ENCODE results near the gene CHST11.

Gene CHST11

GRCh38 chr12:104460973-104461698 lies 4.4 kb downstream of the CHST11 start:
- DNase-seq, result peak; percentile 76
- Histone ChIP-seq H3K4me3 (ENCODE audit: low read depth in 1 of 2, low read length in 2 of 2) (peak overlapping the region; percentile 78 to 99; a peak in 3 of 4 replicates), H3K79me2 (ENCODE audit: insufficient read depth, low read length) (peaks cover 98% of the 10 kb centered on the region), H3K27ac (ENCODE audit: low read length) (peak overlapping the region; percentile 91), H3K4me2 (ENCODE audit: insufficient read depth, low read length) (peak overlapping the region; percentile 83), H3K9me3 (ENCODE audit: insufficient read depth, low read length, severe bottlenecking) (no peaks in the 10 kb centered on the region), H3K36me3 (ENCODE audit: insufficient read depth, low read length) (peaks cover 76% of the 10 kb centered on the region), H3K9ac (ENCODE audit: low read depth, low read length) (peak overlapping the region; percentile 98), H4K20me1 (ENCODE audit: insufficient read depth, low read length) (peaks cover 55% of the 10 kb centered on the region), H3K4me1 (ENCODE audit: insufficient read depth, low read length) (peaks cover 74% of the 10 kb centered on the region), H2AFZ (ENCODE audit: low read depth, low read length) (no peak overlapping the region), H3K27me3 (ENCODE audit: insufficient read depth, low read length, poor library complexity) (no peaks in the 10 kb centered on the region)
- peak; percentile 47 for ATAC-seq (ENCODE audit: insufficient read depth, low read depth)
- TF ChIP-seq EZH2 (IDR thresholded peaks at IDR 0.05; ENCODE audit: borderline replicate concordance, low read depth, low read length, severe bottlenecking) (no peak), CTCF (IDR thresholded peaks at IDR 0.05; ENCODE audit: borderline replicate concordance, extremely low read depth, low read length, poor library complexity, severe bottlenecking) (no peak)

- Histone ChIP-seq H3K27me3 (ENCODE audit: insufficient read depth, low read length, poor library complexity) (no peaks in the 10 kb centered on the region), H3K9me3 (ENCODE audit: insufficient read depth, low read length, severe bottlenecking) (no peaks in the 10 kb centered on the region), H3K9ac (ENCODE audit: low read depth, low read length) (peak overlapping the region; percentile 35), H3K4me2 (ENCODE audit: insufficient read depth, low read length) (peak overlapping the region; percentile 83), H3K79me2 (ENCODE audit: insufficient read depth, low read length) (peaks cover 100% of the 10 kb centered on the region), H2AFZ (ENCODE audit: low read depth, low read length) (no peak overlapping the region), H3K27ac (ENCODE audit: low read length) (peak overlapping the region; percentile 81), H4K20me1 (ENCODE audit: insufficient read depth, low read length) (peaks cover 47% of the 10 kb centered on the region), H3K36me3 (ENCODE audit: insufficient read depth, low read length) (peaks cover 79% of the 10 kb centered on the region), H3K4me1 (ENCODE audit: insufficient read depth, low read length) (peaks cover 82% of the 10 kb centered on the region), H3K4me3 (ENCODE audit: low read depth in 1 of 2, low read length in 2 of 2) (peak overlapping the region in 1 of 2 experiments; percentile 49; a peak in 2 of 4 replicates)
- no peak for ATAC-seq (ENCODE audit: insufficient read depth, low read depth)
- DNase-seq, result no peak
- no peak for TF ChIP-seq EZH2 (IDR thresholded peaks at IDR 0.05; ENCODE audit: borderline replicate concordance, low read depth, low read length, severe bottlenecking)
- TF ChIP-seq CTCF (IDR thresholded peaks at IDR 0.05; ENCODE audit: borderline replicate concordance, extremely low read depth, low read length, poor library complexity, severe bottlenecking), result no peak
These were observed 5.6 kb downstream of the CHST11 start for GRCh38 chr12:104462325-104462724.

- ATAC-seq (ENCODE audit: insufficient read depth, low read depth) (0 out of 3 replicates have a peak, but pooled peaks have one; percentile 7), DNase-seq (no peak)
- TF ChIP-seq CTCF (IDR thresholded peaks at IDR 0.05; ENCODE audit: borderline replicate concordance, extremely low read depth, low read length, poor library complexity, severe bottlenecking) (no peak), EZH2 (IDR thresholded peaks at IDR 0.05; ENCODE audit: borderline replicate concordance, low read depth, low read length, severe bottlenecking) (no peak)
- H3K9ac ChIP-seq (ENCODE audit: low read depth, low read length), result peak overlapping the region; percentile 35
- H3K4me1 ChIP-seq (ENCODE audit: insufficient read depth, low read length), result peaks cover 88% of the 10 kb centered on the region
- H3K27me3 ChIP-seq (ENCODE audit: insufficient read depth, low read length, poor library complexity), result no peaks in the 10 kb centered on the region
- peak overlapping the region; percentile 83 for H3K4me2 ChIP-seq (ENCODE audit: insufficient read depth, low read length)
- peaks cover 100% of the 10 kb centered on the region for H3K79me2 ChIP-seq (ENCODE audit: insufficient read depth, low read length)
- peak overlapping the region; percentile 81 for H3K27ac ChIP-seq (ENCODE audit: low read length)
- peaks cover 73% of the 10 kb centered on the region for H3K36me3 ChIP-seq (ENCODE audit: insufficient read depth, low read length)
- no peak overlapping the region for H2AFZ ChIP-seq (ENCODE audit: low read depth, low read length)
- H3K4me3 ChIP-seq (ENCODE audit: low read depth in 1 of 2, low read length in 2 of 2), result peak overlapping the region in 1 of 2 experiments; percentile 49; a peak in 2 of 4 replicates
- H4K20me1 ChIP-seq (ENCODE audit: insufficient read depth, low read length), result peaks cover 41% of the 10 kb centered on the region
- no peaks in the 10 kb centered on the region for H3K9me3 ChIP-seq (ENCODE audit: insufficient read depth, low read length, severe bottlenecking)
These were observed 6.2 kb downstream of the CHST11 start for GRCh38 chr12:104462931-104463339.

Measured in DND-41 (cell line).